ENCODE results near the gene PREX1.

DNA sequence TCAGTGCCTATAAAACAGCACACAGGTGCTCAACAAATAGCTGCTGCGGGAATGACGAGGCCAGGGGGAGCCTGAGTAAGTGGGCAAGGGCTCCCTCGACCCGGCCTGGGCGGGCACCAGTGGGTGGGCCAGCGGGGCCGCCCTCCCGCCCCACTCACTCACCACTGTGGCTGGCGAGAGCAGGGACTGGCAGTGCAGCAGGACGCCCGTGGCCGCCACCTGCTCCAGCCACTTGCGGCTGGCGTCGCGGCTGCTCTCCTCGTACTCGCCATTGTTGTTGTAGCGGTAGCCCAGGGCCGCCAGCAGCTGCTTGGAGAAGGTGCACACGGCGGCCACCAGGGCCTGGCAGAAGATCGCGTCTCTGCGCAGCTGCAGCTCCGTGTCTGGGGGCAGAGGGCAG, 191.5 kb downstream of the PREX1 start:
- TF ChIP-seq CSDC2 (CRISPR knock-in tag; IDR thresholded peaks at IDR 0.05) (no peak), CSRNP3 (CRISPR knock-in tag; IDR thresholded peaks at IDR 0.05) (no peak), BACH2 (CRISPR knock-in tag; IDR thresholded peaks at IDR 0.05; ENCODE audit: borderline replicate concordance) (no peak), ZFP3 (CRISPR knock-in tag; IDR thresholded peaks at IDR 0.05) (no peak), ZNF70 (CRISPR knock-in tag; IDR thresholded peaks at IDR 0.05) (no peak), ZFP30 (CRISPR knock-in tag; IDR thresholded peaks at IDR 0.05) (no peak)
